ENCODE data around the gene COMMD7. TPM values are rescaled to one million over a fixed set of nuclear protein-coding genes. Genes with fewer than 3 reads are reported as not detected.

COMMD7 gene
- 61.2 and 69.2 TPM in 2 replicates for total RNA-seq

DNA sequence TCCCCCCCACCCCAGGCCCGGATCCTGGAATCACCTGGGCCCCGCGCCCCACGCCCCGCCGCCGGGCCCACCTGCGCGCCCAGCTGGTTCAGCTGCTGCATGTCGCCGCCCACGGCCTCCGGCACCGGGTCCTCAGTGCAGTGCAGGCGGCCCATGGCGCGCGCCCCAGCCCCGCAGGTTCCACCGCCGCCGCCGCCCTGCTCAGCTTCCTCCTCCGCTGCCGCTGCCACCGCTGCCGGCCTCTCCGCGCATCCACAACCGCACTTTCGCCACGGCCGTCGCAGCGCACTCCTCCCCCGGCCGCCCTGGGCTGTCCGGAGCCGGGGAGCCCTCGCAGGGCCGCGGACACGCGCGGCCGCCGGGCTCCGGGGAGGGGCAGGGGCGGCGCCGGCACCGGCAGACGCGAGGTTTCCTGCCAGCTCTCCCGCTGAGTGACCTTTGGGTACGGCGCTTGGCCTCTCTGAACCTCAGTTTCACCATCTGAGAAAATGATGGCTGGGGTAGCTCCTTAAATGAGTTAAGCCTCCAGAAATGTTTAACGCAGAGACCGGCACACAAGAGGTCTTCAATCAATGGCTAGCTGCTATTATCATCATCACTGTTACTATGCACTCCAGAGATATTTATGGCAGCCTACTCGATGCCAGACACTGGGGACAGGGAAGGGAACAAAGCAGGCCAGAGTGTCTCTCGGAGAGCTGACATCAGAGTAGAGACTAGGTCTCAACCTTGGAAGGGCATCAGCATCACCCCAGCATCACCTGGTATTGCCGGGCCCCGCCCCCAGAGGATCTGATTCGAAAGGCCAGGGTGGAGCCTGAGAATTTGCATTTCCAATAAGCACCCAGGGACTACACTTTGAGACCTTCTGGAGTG lies at the start of gene COMMD7:
Gene COMMD7 (minus strand): TSS at position 231 of the 876 bp plus-strand sequence. CDS start 76 bp downstream, at position 155.
- H3K4me2 ChIP-seq (ENCODE audit: insufficient read depth, low read length) = peak within 1 kb of the TSS; percentile 88
- peaks cover 61% of the 10 kb centered on the region for H3K79me2 ChIP-seq (ENCODE audit: insufficient read depth, low read length)
- H4K20me1 ChIP-seq (ENCODE audit: insufficient read depth, low read length) = no peaks in the 10 kb centered on the region
- H3K27ac ChIP-seq (ENCODE audit: low read depth, low read length) = peak within 1 kb of the TSS; percentile 74
- peak within 1 kb of the TSS; percentile 93 for H2AFZ ChIP-seq (ENCODE audit: low read length)
- H3K27me3 ChIP-seq (ENCODE audit: insufficient read depth, low read length) = no peaks in the 10 kb centered on the region
- peak; percentile 83 for DNase-seq (ENCODE audit: insufficient read length, low spot score, missing footprints)
- TF ChIP-seq, protein P1, sequence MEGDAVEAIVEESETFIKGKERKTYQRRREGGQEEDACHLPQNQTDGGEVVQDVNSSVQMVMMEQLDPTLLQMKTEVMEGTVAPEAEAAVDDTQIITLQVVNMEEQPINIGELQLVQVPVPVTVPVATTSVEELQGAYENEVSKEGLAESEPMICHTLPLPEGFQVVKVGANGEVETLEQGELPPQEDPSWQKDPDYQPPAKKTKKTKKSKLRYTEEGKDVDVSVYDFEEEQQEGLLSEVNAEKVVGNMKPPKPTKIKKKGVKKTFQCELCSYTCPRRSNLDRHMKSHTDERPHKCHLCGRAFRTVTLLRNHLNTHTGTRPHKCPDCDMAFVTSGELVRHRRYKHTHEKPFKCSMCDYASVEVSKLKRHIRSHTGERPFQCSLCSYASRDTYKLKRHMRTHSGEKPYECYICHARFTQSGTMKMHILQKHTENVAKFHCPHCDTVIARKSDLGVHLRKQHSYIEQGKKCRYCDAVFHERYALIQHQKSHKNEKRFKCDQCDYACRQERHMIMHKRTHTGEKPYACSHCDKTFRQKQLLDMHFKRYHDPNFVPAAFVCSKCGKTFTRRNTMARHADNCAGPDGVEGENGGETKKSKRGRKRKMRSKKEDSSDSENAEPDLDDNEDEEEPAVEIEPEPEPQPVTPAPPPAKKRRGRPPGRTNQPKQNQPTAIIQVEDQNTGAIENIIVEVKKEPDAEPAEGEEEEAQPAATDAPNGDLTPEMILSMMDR (IDR thresholded peaks at IDR 0.05; ENCODE audit: extremely low read depth, low read depth, low read length) = no peak
- no peaks in the 10 kb centered on the region for H3K9me3 ChIP-seq (ENCODE audit: low read depth, low read length)
- peaks cover 30% of the 10 kb centered on the region for H3K4me1 ChIP-seq (ENCODE audit: insufficient read depth, low read length)
- H3K4me3 ChIP-seq (ENCODE audit: insufficient read depth, low read length) = peak within 1 kb of the TSS; percentile 85
- H3K36me3 ChIP-seq (ENCODE audit: insufficient read depth, low read length) = no peaks in the 10 kb centered on the region

DNA sequence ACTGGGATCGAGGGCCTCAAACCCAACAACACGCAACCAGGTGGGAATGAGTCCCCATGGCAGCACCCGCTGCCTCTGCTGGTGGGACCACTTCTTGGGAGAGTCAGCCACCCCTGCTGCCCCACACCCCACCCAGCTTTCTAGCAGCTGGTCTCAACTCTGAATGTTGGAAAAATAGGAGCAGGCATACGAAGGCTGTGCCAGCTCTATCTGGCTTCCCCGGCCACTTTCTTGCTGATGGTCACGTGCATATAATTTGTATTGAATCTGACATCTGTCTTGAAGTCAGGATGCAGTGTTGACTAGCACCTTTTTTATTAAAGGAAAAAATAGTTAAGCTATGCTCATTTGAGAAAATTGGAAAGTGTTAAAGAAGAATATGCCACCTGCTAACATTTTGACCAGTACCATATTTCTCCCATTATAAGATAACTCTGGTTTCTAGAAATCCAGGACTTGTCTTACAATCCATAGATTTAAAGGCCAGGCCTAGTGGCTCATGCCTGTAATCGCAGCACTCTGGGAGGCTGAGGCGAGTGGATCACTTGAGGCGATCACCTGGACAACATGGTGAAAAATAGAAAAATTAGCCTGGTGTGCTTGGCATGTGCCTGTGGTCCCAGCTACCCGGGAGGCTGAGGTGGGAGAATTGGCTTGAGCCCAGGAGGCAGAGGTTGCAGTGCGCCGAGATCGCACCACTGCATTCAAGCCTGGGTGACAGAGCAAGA lies 49.6 kb upstream of the COMMD7 start:
- Histone ChIP-seq H3K27ac (ENCODE audit: low read depth, low read length) (no peak overlapping the region), H2AFZ (ENCODE audit: low read length) (no peak overlapping the region), H3K36me3 (ENCODE audit: insufficient read depth, low read length) (peaks cover 11% of the 10 kb centered on the region), H3K27me3 (ENCODE audit: insufficient read depth, low read length) (no peaks in the 10 kb centered on the region), H4K20me1 (ENCODE audit: insufficient read depth, low read length) (no peaks in the 10 kb centered on the region), H3K79me2 (ENCODE audit: insufficient read depth, low read length) (no peaks in the 10 kb centered on the region), H3K9me3 (ENCODE audit: low read depth, low read length) (no peaks in the 10 kb centered on the region), H3K4me3 (ENCODE audit: insufficient read depth, low read length) (no peak overlapping the region), H3K4me2 (ENCODE audit: insufficient read depth, low read length) (no peak overlapping the region), H3K4me1 (ENCODE audit: insufficient read depth, low read length) (no peaks in the 10 kb centered on the region)
- TF ChIP-seq, protein P1 (IDR thresholded peaks at IDR 0.05; ENCODE audit: extremely low read depth, low read depth, low read length) = no peak
- DNase-seq (ENCODE audit: insufficient read length, low spot score, missing footprints) = no peak

GRCh38 chr20:32792316-32792715 lies 49.0 kb upstream of the COMMD7 start:
- Histone ChIP-seq H2AFZ (ENCODE audit: low read length) (no peak overlapping the region), H3K27ac (ENCODE audit: low read depth, low read length) (no peak overlapping the region), H3K36me3 (ENCODE audit: insufficient read depth, low read length) (peaks cover 14% of the 10 kb centered on the region), H3K4me1 (ENCODE audit: insufficient read depth, low read length) (no peaks in the 10 kb centered on the region), H3K4me2 (ENCODE audit: insufficient read depth, low read length) (no peak overlapping the region), H4K20me1 (ENCODE audit: insufficient read depth, low read length) (no peaks in the 10 kb centered on the region), H3K4me3 (ENCODE audit: insufficient read depth, low read length) (no peak overlapping the region), H3K9me3 (ENCODE audit: low read depth, low read length) (no peaks in the 10 kb centered on the region), H3K79me2 (ENCODE audit: insufficient read depth, low read length) (no peaks in the 10 kb centered on the region), H3K27me3 (ENCODE audit: insufficient read depth, low read length) (no peaks in the 10 kb centered on the region)
- TF ChIP-seq, protein P1 (IDR thresholded peaks at IDR 0.05; ENCODE audit: extremely low read depth, low read depth, low read length) = no peak
- no peak for DNase-seq (ENCODE audit: insufficient read length, low spot score, missing footprints)

GRCh38 chr20:32790751-32791057 lies 47.4 kb upstream of the COMMD7 start:
- no peaks in the 10 kb centered on the region for H3K27me3 ChIP-seq (ENCODE audit: insufficient read depth, low read length)
- no peaks in the 10 kb centered on the region for H3K4me1 ChIP-seq (ENCODE audit: insufficient read depth, low read length)
- no peak overlapping the region for H3K4me3 ChIP-seq (ENCODE audit: insufficient read depth, low read length)
- no peaks in the 10 kb centered on the region for H4K20me1 ChIP-seq (ENCODE audit: insufficient read depth, low read length)
- no peaks in the 10 kb centered on the region for H3K9me3 ChIP-seq (ENCODE audit: low read depth, low read length)
- no peak overlapping the region for H3K4me2 ChIP-seq (ENCODE audit: insufficient read depth, low read length)
- H3K36me3 ChIP-seq (ENCODE audit: insufficient read depth, low read length) = peaks cover 14% of the 10 kb centered on the region
- no peaks in the 10 kb centered on the region for H3K79me2 ChIP-seq (ENCODE audit: insufficient read depth, low read length)
- TF ChIP-seq, protein P1 (IDR thresholded peaks at IDR 0.05; ENCODE audit: extremely low read depth, low read depth, low read length) = no peak
- H2AFZ ChIP-seq (ENCODE audit: low read length) = no peak overlapping the region
- DNase-seq (ENCODE audit: insufficient read length, low spot score, missing footprints) = no peak
- H3K27ac ChIP-seq (ENCODE audit: low read depth, low read length) = no peak overlapping the region
